B cell (primary cell): ENCODE results near the gene HOXD4. TPM values are rescaled to one million over a fixed set of nuclear protein-coding genes. Genes with fewer than 3 reads are reported as not detected.

Source experiments
- ATAC-seq: fragments of 200-7000 bp; cut with Tn5 transposase; one replicate; pipeline ENCODE4 v1.10.0; 2021; ENCODE audit warnings: low read depth, mild to moderate bottlenecking, moderate number of reproducible peaks, moderate library complexity
- CTCF ChIA-PET: fragments of 350-600 bp; sonication (Branson Sonifier 250); formaldehyde crosslinking; loops from one replicate; lab custom pipeline; 2021; ENCODE audit warnings: antibody characterized with exemption, inconsistent platforms; lab: Charles Lee
- POLR2A ChIA-PET: fragments of 350-600 bp; sonication (Branson Sonifier 250); formaldehyde crosslinking; loops from one replicate; lab custom pipeline; 2021; ENCODE audit warnings: antibody characterized with exemption; lab: Charles Lee
- DNase-seq: peaks from one replicate; pipeline ENCODE4 v3.0.0; 2013
- H2AFZ ChIP-seq: 2 replicates; pipeline ENCODE4 v1.6.1; 2012; ENCODE audit warnings: mild to moderate bottlenecking, low read depth, low read length; ENCODE audit not compliant: insufficient read depth, poor library complexity, severe bottlenecking
- H3K27ac ChIP-seq, 2 donors: 1 replicate in 1 of 2; 2 replicates in 1 of 2; pipeline ENCODE4 v1.5.1; 2012 to 2013; ENCODE audit warnings: low read length in 2 of 2, mild to moderate bottlenecking in 2 of 2, moderate library complexity in 1 of 2
- H3K27me3 ChIP-seq, 4 experiments: fragments of 200-600 bp in 1 of 4; sonication (generic) in 1 of 4; replicated peaks in 1 of 4; 1 replicate in 2 of 4; 2 replicates in 2 of 4; pipeline versions ENCODE4 v1.6.1 to v1.7.0; 2013 to 2016; ENCODE audit warnings: low read length in 3 of 4, mild to moderate bottlenecking in 2 of 4, mixed read lengths in 1 of 4, moderate library complexity in 1 of 4; ENCODE audit not compliant: insufficient read depth in 4 of 4, control insufficient read depth in 3 of 4; ENCODE audit errors: control extremely low read depth in 1 of 4
- H3K36me3 ChIP-seq, 2 experiments: replicated peaks in 1 of 2; 1 replicate in 1 of 2; 2 replicates in 1 of 2; pipeline versions ENCODE4 v1.6.1 to v1.7.1; 2013; ENCODE audit warnings: low read length in 1 of 2; ENCODE audit not compliant: insufficient read depth in 2 of 2, control insufficient read depth in 1 of 2; ENCODE audit errors: control extremely low read depth in 1 of 2, extremely low read depth in 1 of 2
- H3K4me1 ChIP-seq, 2 donors: fragments of 200-600 bp in 1 of 2; sonication (generic) in 1 of 2; 1 replicate in 1 of 2; 2 replicates in 1 of 2; pipeline versions ENCODE4 v1.5.1 to v1.6.1; 2013 to 2017; ENCODE audit warnings: low read length in 2 of 2; ENCODE audit not compliant: control insufficient read depth in 2 of 2, insufficient read depth in 2 of 2
- H3K4me2 ChIP-seq: replicated peaks from 2 replicates; pipeline ENCODE3; 2012; ENCODE audit warnings: mild to moderate bottlenecking, low read depth, low read length; ENCODE audit not compliant: poor library complexity, severe bottlenecking
- H3K4me3 ChIP-seq, 5 experiments: fragments of 200-600 bp in 1 of 5; sonication (generic) in 1 of 5; 1 replicate in 3 of 5; 2 replicates in 2 of 5; pipeline versions ENCODE4 v1.5.1 to v1.7.0; 2011 to 2016; ENCODE audit warnings: low read length in 4 of 5, mild to moderate bottlenecking in 4 of 5, low read depth in 2 of 5, control low read depth in 1 of 5, moderate library complexity in 1 of 5; ENCODE audit not compliant: insufficient read depth in 1 of 5; ENCODE audit errors: control extremely low read depth in 1 of 5, extremely low read depth in 1 of 5
- H3K79me2 ChIP-seq: fragments of 200-600 bp; sonication (generic); one replicate; pipeline ENCODE4 v1.6.0; 2016; ENCODE audit warnings: low read length; ENCODE audit not compliant: control insufficient read depth, insufficient read depth
- H3K9ac ChIP-seq: fragments of 200-600 bp; sonication (generic); 2 replicates; pipeline ENCODE4 v1.6.1; 2017; ENCODE audit warnings: mild to moderate bottlenecking, low read length, moderate library complexity
- H3K9me3 ChIP-seq, 3 donors: one replicate each; pipeline versions ENCODE4 v1.6.1 to v1.7.1; 2013; ENCODE audit warnings: low read length in 2 of 3; ENCODE audit not compliant: control insufficient read depth in 2 of 3, insufficient read depth in 1 of 3; ENCODE audit errors: control extremely low read depth in 1 of 3
- H4K20me1 ChIP-seq: 2 replicates; pipeline ENCODE4 v1.6.0; 2012; ENCODE audit warnings: mild to moderate bottlenecking, low read length; ENCODE audit not compliant: insufficient read depth, control insufficient read depth, poor library complexity, severe bottlenecking
- H3K27ac Mint-ChIP-seq: one replicate; pipeline ENCODE4 v1.8.0; 2021; ENCODE audit warnings: mixed read lengths
- H3K27me3 Mint-ChIP-seq: one replicate; pipeline ENCODE4 v1.8.0; 2021; ENCODE audit warnings: mixed read lengths
- H3K4me1 Mint-ChIP-seq: one replicate; pipeline ENCODE4 v1.8.0; 2021; ENCODE audit warnings: mixed read lengths
- H3K4me3 Mint-ChIP-seq: one replicate; pipeline ENCODE4 v1.8.0; 2021; ENCODE audit warnings: mixed read lengths
- H3K9me3 Mint-ChIP-seq: one replicate; pipeline ENCODE4 v1.8.0; 2022; ENCODE audit warnings: mixed read lengths; ENCODE audit not compliant: insufficient read depth
- EZH2 ChIP-seq: IDR thresholded peaks from 2 replicates; pipeline ENCODE4 v1.6.1; 2012; ENCODE audit warnings: borderline replicate concordance, low read depth, mild to moderate bottlenecking, moderate library complexity, low read length; ENCODE audit not compliant: insufficient read depth, poor library complexity, severe bottlenecking
- WGBS: methylation state at CpG from one replicate; pipeline ENCODE4 v1.1.5; 2013; ENCODE audit warnings: missing lambda C conversion rate; ENCODE audit not compliant: insufficient coverage; 5-methylcytosine and 5-hydroxymethylcytosine counted together
- intact Hi-C: fragments of 100-400 bp; cut with micrococcal nuclease; formaldehyde crosslinking; loops from one replicate; pipeline ENCODE4 v1.10.0; 2022
- polyA plus RNA-seq: library from polyadenylated mRNA; depleted of rRNA; stranded (reverse); fragments of >200 nt; gene quantifications from 2 replicates; pipeline ENCODE4 v1.2.3, GENCODE V29; 2012
- total RNA-seq, 2 donors: library from RNA; stranded (reverse); fragments of 120-200 nt in 1 of 2; gene quantifications; 1 replicate in 1 of 2; 2 replicates in 1 of 2; pipeline versions ENCODE4 v1.2.3 to v1.2.4, GENCODE V29; 2013 to 2022
- TF ChIP-seq, protein P1 (sequence below): fragments of 200-600 bp; IDR thresholded peaks from one replicate; pipeline ENCODE4 v1.8.0; 2022; ENCODE audit warnings: antibody characterized with exemption, mild to moderate bottlenecking

HOXD4 gene
- total and polyA plus RNA-seq, 2 donors (not counting 1 experiment from before 2014, with no cell fraction given): not detected

DNA sequence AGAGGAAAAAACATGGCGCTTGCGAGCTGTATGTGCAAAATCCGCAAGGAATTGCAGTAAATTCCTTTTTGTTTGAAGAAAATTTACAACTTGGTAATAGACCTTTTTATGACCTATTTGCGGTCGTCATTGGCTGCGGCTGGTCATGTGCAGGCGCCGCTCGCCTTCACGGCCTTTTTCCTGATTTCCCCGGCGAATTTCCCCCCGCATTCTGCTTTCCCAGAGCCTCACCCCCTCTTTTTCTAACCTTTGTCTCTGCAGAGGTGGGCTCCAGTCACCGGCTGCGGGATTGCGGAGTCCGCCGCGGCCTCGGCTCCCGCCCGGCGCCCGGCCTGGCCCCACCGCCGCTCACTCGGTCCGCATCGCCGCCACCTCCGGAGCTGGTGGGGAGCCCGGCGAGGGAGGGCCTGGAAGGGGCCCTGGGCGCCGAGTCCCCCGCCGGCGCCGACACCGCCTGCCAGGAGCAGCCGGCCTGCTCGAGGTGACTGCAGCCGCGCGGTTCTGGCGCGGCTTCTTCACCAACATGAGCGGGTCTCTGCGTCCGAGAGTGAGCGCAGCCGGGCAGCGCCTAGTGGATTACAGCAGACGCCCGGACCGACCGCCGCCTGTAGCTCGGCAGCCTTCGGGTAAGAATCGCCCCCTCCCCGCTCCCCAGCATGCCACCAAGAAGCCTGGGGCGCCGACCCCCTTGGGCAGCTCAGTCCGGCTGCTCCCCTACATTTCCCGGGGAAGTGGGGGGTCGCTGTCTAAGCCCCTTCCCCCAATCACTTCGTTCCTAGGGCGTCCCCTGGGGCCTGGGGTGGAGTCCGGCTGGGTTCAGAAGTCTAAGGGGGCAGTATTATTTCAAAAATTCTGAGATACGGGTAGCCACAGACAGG is 14.7 kb upstream of the HOXD4 start:
- TF ChIP-seq, protein P1, sequence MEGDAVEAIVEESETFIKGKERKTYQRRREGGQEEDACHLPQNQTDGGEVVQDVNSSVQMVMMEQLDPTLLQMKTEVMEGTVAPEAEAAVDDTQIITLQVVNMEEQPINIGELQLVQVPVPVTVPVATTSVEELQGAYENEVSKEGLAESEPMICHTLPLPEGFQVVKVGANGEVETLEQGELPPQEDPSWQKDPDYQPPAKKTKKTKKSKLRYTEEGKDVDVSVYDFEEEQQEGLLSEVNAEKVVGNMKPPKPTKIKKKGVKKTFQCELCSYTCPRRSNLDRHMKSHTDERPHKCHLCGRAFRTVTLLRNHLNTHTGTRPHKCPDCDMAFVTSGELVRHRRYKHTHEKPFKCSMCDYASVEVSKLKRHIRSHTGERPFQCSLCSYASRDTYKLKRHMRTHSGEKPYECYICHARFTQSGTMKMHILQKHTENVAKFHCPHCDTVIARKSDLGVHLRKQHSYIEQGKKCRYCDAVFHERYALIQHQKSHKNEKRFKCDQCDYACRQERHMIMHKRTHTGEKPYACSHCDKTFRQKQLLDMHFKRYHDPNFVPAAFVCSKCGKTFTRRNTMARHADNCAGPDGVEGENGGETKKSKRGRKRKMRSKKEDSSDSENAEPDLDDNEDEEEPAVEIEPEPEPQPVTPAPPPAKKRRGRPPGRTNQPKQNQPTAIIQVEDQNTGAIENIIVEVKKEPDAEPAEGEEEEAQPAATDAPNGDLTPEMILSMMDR: no peak
- TF ChIP-seq EZH2: peak; percentile 35
- peaks cover 33% of the 10 kb centered on the region for H3K4me1 Mint-ChIP-seq
- ChIA-PET POLR2A (no interaction called here), CTCF (interaction anchor here (1.3 kb wide), 1 partner anchor 17 kb away, joined by 3 read pairs; no protein-coding TSS in a partner anchor)
- no peaks in the 10 kb centered on the region for H3K79me2 ChIP-seq
- peaks cover 84% of the 10 kb centered on the region for H3K27me3 Mint-ChIP-seq
- intact Hi-C loops: no loop called here
- no peak for ATAC-seq
- H3K4me3 ChIP-seq: no peak overlapping the region
- H3K27ac ChIP-seq: no peak overlapping the region
- H4K20me1 ChIP-seq: no peaks in the 10 kb centered on the region
- H3K9ac ChIP-seq: no peak overlapping the region
- H3K27ac Mint-ChIP-seq: no peak overlapping the region
- peaks cover 0 to 91% (median 83%) of the 10 kb centered on the region in 4 experiments for H3K27me3 ChIP-seq
- peak; percentile 33 for DNase-seq
- H3K4me2 ChIP-seq: peak overlapping the region; percentile 43
- H3K36me3 ChIP-seq: no peaks in the 10 kb centered on the region
- H2AFZ ChIP-seq: peak overlapping the region; percentile 6
- peak overlapping the region; percentile 49 for H3K4me3 Mint-ChIP-seq
- 6% methylated on average over 61 of the region's 71 CpGs for WGBS
- no peaks in the 10 kb centered on the region for H3K9me3 Mint-ChIP-seq
- H3K9me3 ChIP-seq: peaks cover 0 to 33% (median 6%) of the 10 kb centered on the region in 3 donors
- H3K4me1 ChIP-seq: peaks cover 27 to 48% of the 10 kb centered on the region in 2 donors

DNA sequence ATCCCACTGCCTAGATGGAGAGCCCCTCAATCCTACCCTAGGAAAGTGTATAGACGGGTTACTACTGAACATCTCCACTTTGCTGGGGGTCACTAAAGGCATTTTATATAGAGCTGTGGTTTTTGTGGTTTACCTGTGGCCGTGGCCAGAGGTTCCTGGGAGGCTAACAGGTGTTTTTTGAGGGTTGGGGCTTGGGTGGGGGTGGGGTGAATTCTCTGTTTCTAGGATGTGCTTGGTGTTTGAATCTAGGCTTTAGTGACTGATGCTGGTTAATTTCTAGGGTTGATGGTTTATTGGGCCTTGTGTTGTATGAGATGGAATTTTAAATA is 14.1 kb upstream of the HOXD4 start:
- TF ChIP-seq EZH2: no peak
- TF ChIP-seq, protein P1: no peak
- Histone ChIP-seq H3K36me3 (no peaks in the 10 kb centered on the region), H3K9ac (no peak overlapping the region), H4K20me1 (no peaks in the 10 kb centered on the region), H3K4me1 (peaks cover 25 to 45% of the 10 kb centered on the region in 2 donors), H3K27ac (no peak overlapping the region), H3K79me2 (no peaks in the 10 kb centered on the region), H2AFZ (no peak overlapping the region), H3K4me2 (peak overlapping the region; percentile 43), H3K27me3 (peaks cover 0 to 93% (median 79%) of the 10 kb centered on the region in 4 experiments), H3K4me3 (no peak overlapping the region), H3K9me3 (peaks cover 0 to 33% (median 6%) of the 10 kb centered on the region in 3 donors)
- 0% methylated on average over 1 of the region's 2 CpGs for WGBS
- no peaks in the 10 kb centered on the region for H3K9me3 Mint-ChIP-seq
- intact Hi-C loops: no loop called here
- H3K27ac Mint-ChIP-seq: no peak overlapping the region
- DNase-seq: no peak
- CTCF ChIA-PET: interaction anchor here (2.4 kb wide), 1 partner anchor 10 kb away, joined by 15 read pairs; no protein-coding TSS in a partner anchor
- H3K27me3 Mint-ChIP-seq: peaks cover 84% of the 10 kb centered on the region
- no peak overlapping the region for H3K4me3 Mint-ChIP-seq
- no peak for ATAC-seq
- peaks cover 33% of the 10 kb centered on the region for H3K4me1 Mint-ChIP-seq
- POLR2A ChIA-PET: no interaction called here
